Astrocyte (in vitro differentiated cells and primary cell): Measurements from ENCODE around the gene CLPX. TPM values are rescaled to one million over a fixed set of nuclear protein-coding genes. Genes with fewer than 3 reads are reported as not detected.

Experiments
- DNase-seq: peaks from one replicate; pipeline ENCODE4 v3.0.0-alpha.2; 2010; ENCODE audit warnings: low read depth
- FAIRE-seq: peaks from 2 replicates; lab custom pipeline; 2011; peaks lifted over from hg19 to GRCh38; lab: Jason Lieb, UNC
- H2AFZ ChIP-seq: 2 replicates; pipeline ENCODE4 v1.6.0; 2012; ENCODE audit warnings: low read depth, low read length, inconsistent platforms
- H3K27ac ChIP-seq: 2 replicates; pipeline ENCODE4 v1.5.1; 2011; ENCODE audit warnings: low read depth, low read length, inconsistent platforms
- H3K27me3 ChIP-seq: 2 replicates; pipeline ENCODE4 v1.6.0; 2011; ENCODE audit warnings: low read length, inconsistent platforms; ENCODE audit not compliant: insufficient read depth
- H3K36me3 ChIP-seq: 2 replicates; pipeline ENCODE4 v1.5.1; 2011; ENCODE audit warnings: low read length, inconsistent platforms; ENCODE audit not compliant: insufficient read depth
- H3K4me1 ChIP-seq: 2 replicates; pipeline ENCODE4 v1.5.1; 2011; ENCODE audit warnings: low read length, inconsistent platforms; ENCODE audit not compliant: insufficient read depth
- H3K4me2 ChIP-seq: 2 replicates; pipeline ENCODE4 v1.6.0; 2012; ENCODE audit warnings: low read length, inconsistent platforms
- H3K4me3 ChIP-seq: 2 replicates; pipeline ENCODE4 v1.5.1; 2011; ENCODE audit warnings: low read depth, mild to moderate bottlenecking, low read length, inconsistent platforms; ENCODE audit not compliant: insufficient read depth
- H3K79me2 ChIP-seq: 2 replicates; pipeline ENCODE4 v1.6.0; 2012; ENCODE audit warnings: mild to moderate bottlenecking, low read length, inconsistent platforms; ENCODE audit not compliant: insufficient read depth
- H3K9ac ChIP-seq: 2 replicates; pipeline ENCODE4 v1.6.0; 2012; ENCODE audit warnings: mild to moderate bottlenecking, low read length, inconsistent platforms
- H3K9me3 ChIP-seq: 2 replicates; pipeline ENCODE4 v1.5.1; 2012; ENCODE audit warnings: low read depth, mild to moderate bottlenecking, low read length, inconsistent platforms; ENCODE audit not compliant: insufficient read depth
- H4K20me1 ChIP-seq: 2 replicates; pipeline ENCODE4 v1.6.0; 2012; ENCODE audit warnings: low read length, inconsistent platforms; ENCODE audit not compliant: insufficient read depth
- H3K27ac Mint-ChIP-seq: one replicate; pipeline ENCODE4 v1.8.0; 2021; ENCODE audit warnings: mild to moderate bottlenecking, mixed read lengths; ENCODE audit not compliant: unreplicated experiment
- H3K27me3 Mint-ChIP-seq: one replicate; pipeline ENCODE4 v1.8.0; 2021; ENCODE audit warnings: low read depth, mixed read lengths; ENCODE audit not compliant: unreplicated experiment
- H3K36me3 Mint-ChIP-seq: one replicate; pipeline ENCODE4 v1.8.0; 2021; ENCODE audit warnings: low read depth, mixed read lengths; ENCODE audit not compliant: unreplicated experiment
- H3K4me1 Mint-ChIP-seq: one replicate; pipeline ENCODE4 v1.8.0; 2021; ENCODE audit warnings: low read depth, mixed read lengths; ENCODE audit not compliant: unreplicated experiment
- H3K4me3 Mint-ChIP-seq: one replicate; pipeline ENCODE4 v1.8.0; 2021; ENCODE audit warnings: mild to moderate bottlenecking, moderate library complexity, mixed read lengths; ENCODE audit not compliant: unreplicated experiment
- H3K9me3 Mint-ChIP-seq: one replicate; pipeline ENCODE4 v1.8.0; 2021; ENCODE audit warnings: mild to moderate bottlenecking, mixed read lengths; ENCODE audit not compliant: unreplicated experiment
- CTCF ChIP-seq: IDR thresholded peaks from 2 replicates; pipeline ENCODE4 v1.5.1; 2011; ENCODE audit warnings: low read depth, mild to moderate bottlenecking, inconsistent platforms, low read length, moderate library complexity; ENCODE audit not compliant: insufficient read depth
- EZH2 ChIP-seq: IDR thresholded peaks from 2 replicates; pipeline ENCODE4 v1.6.1; 2012; ENCODE audit warnings: mild to moderate bottlenecking, low read length, inconsistent platforms; ENCODE audit not compliant: insufficient read depth
- total RNA-seq: library from RNA; stranded (reverse); gene quantifications from 2 replicates; pipeline ENCODE4 v1.2.1, GENCODE V29; 2021

The CLPX gene
- total RNA-seq, 1 donor from 2014 or later, result 45.2 TPM

GRCh38 chr15:65201918-65202317 is 16.8 kb upstream of the CLPX start:
- Histone ChIP-seq H4K20me1 (no peaks in the 10 kb centered on the region), H3K79me2 (no peaks in the 10 kb centered on the region), H3K9me3 (no peaks in the 10 kb centered on the region), H3K4me3 (no peak overlapping the region), H3K9ac (no peak overlapping the region), H2AFZ (no peak overlapping the region), H3K36me3 (no peaks in the 10 kb centered on the region), H3K27me3 (peaks cover 8% of the 10 kb centered on the region), H3K4me2 (no peak overlapping the region), H3K27ac (no peak overlapping the region), H3K4me1 (no peaks in the 10 kb centered on the region)
- H3K36me3 Mint-ChIP-seq, result peaks cover 3% of the 10 kb centered on the region
- TF ChIP-seq CTCF (no peak), EZH2 (no peak)
- no peak for DNase-seq
- FAIRE-seq, result no peak
- H3K4me3 Mint-ChIP-seq, result no peak overlapping the region
- H3K27ac Mint-ChIP-seq, result no peak overlapping the region
- no peaks in the 10 kb centered on the region for H3K9me3 Mint-ChIP-seq
- peaks cover 24% of the 10 kb centered on the region for H3K27me3 Mint-ChIP-seq
- H3K4me1 Mint-ChIP-seq, result no peaks in the 10 kb centered on the region

GRCh38 chr15:65198571-65198970 is 13.4 kb upstream of the CLPX start:
- H3K36me3 Mint-ChIP-seq, result peaks cover 3% of the 10 kb centered on the region
- peaks cover 16% of the 10 kb centered on the region for H3K27me3 Mint-ChIP-seq
- Histone ChIP-seq H2AFZ (no peak overlapping the region), H3K27ac (no peak overlapping the region), H3K27me3 (peaks cover 12% of the 10 kb centered on the region), H4K20me1 (no peaks in the 10 kb centered on the region), H3K4me3 (no peak overlapping the region), H3K36me3 (no peaks in the 10 kb centered on the region), H3K79me2 (no peaks in the 10 kb centered on the region), H3K9ac (no peak overlapping the region), H3K9me3 (no peaks in the 10 kb centered on the region), H3K4me2 (no peak overlapping the region), H3K4me1 (no peaks in the 10 kb centered on the region)
- FAIRE-seq, result no peak
- TF ChIP-seq EZH2 (no peak), CTCF (no peak)
- H3K4me1 Mint-ChIP-seq, result no peaks in the 10 kb centered on the region
- no peak for DNase-seq
- no peak overlapping the region for H3K4me3 Mint-ChIP-seq
- H3K27ac Mint-ChIP-seq, result no peak overlapping the region
- no peaks in the 10 kb centered on the region for H3K9me3 Mint-ChIP-seq

GRCh38 chr15:65197337-65197645 is 12.1 kb upstream of the CLPX start:
- Mint-ChIP-seq H3K9me3 (no peaks in the 10 kb centered on the region), H3K4me3 (no peak overlapping the region), H3K27me3 (peaks cover 18% of the 10 kb centered on the region), H3K36me3 (peaks cover 3% of the 10 kb centered on the region), H3K4me1 (no peaks in the 10 kb centered on the region), H3K27ac (no peak overlapping the region)
- Histone ChIP-seq H3K4me2 (no peak overlapping the region), H3K4me3 (no peak overlapping the region), H3K27ac (no peak overlapping the region), H3K4me1 (no peaks in the 10 kb centered on the region), H3K36me3 (no peaks in the 10 kb centered on the region), H3K27me3 (peaks cover 12% of the 10 kb centered on the region), H3K9ac (no peak overlapping the region), H3K9me3 (no peaks in the 10 kb centered on the region), H2AFZ (no peak overlapping the region), H4K20me1 (no peaks in the 10 kb centered on the region), H3K79me2 (no peaks in the 10 kb centered on the region)
- FAIRE-seq, result no peak
- TF ChIP-seq EZH2 (no peak), CTCF (no peak)
- DNase-seq, result no peak
